SK-N-SH (cell line): Measurements from ENCODE around the gene RIMS1.

ENCODE experiments used
- EP300 ChIP-seq, 2 experiments: IDR thresholded peaks; 2 replicates each; pipeline versions ENCODE4 v1.4.0 to v1.6.1; 2012; ENCODE audit warnings: borderline replicate concordance in 1 of 2, low read depth in 1 of 2, low read length in 1 of 2
- EZH2phosphoT487 ChIP-seq: fragments of 200-600 bp; sonication (generic); IDR thresholded peaks from 2 replicates; pipeline ENCODE4 v1.6.1; 2017; ENCODE audit warnings: low read depth, mixed run types, mild to moderate bottlenecking, antibody characterized with exemption, moderate library complexity, borderline replicate concordance
- FOXM1 ChIP-seq: IDR thresholded peaks from 2 replicates; pipeline ENCODE4 v1.4.0; 2012; ENCODE audit warnings: low read depth, mild to moderate bottlenecking
- TF ChIP-seq, protein P1 (sequence below): fragments of 200-600 bp; sonication (generic); IDR thresholded peaks from 2 replicates; pipeline ENCODE4 v1.6.1; 2017; ENCODE audit warnings: antibody characterized with exemption, mild to moderate bottlenecking, moderate library complexity

DNA sequence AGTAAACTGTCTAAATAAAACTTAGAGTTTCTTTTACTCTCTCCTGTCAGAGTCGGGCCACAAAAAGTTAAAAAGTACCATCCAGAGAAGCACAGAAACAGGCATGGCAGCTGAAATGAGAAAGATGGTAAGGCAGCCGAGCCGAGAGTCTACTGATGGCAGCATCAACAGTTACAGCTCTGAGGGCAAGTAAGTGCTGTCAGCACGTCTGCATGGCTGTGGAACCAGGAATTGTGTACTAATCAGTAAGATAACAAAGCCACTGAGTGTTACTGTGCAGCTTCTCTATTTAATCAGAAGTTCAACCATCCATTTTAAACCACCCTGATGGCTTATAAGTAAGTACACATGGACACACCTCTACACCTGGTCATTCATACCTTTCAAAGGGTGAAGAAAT lies 504.2 kb downstream of the RIMS1 start:
- TF ChIP-seq, protein P1, sequence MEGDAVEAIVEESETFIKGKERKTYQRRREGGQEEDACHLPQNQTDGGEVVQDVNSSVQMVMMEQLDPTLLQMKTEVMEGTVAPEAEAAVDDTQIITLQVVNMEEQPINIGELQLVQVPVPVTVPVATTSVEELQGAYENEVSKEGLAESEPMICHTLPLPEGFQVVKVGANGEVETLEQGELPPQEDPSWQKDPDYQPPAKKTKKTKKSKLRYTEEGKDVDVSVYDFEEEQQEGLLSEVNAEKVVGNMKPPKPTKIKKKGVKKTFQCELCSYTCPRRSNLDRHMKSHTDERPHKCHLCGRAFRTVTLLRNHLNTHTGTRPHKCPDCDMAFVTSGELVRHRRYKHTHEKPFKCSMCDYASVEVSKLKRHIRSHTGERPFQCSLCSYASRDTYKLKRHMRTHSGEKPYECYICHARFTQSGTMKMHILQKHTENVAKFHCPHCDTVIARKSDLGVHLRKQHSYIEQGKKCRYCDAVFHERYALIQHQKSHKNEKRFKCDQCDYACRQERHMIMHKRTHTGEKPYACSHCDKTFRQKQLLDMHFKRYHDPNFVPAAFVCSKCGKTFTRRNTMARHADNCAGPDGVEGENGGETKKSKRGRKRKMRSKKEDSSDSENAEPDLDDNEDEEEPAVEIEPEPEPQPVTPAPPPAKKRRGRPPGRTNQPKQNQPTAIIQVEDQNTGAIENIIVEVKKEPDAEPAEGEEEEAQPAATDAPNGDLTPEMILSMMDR, result no peak
- TF ChIP-seq EZH2phosphoT487, result no peak
- no peak for TF ChIP-seq FOXM1
- TF ChIP-seq EP300 (IDR thresholded peaks at IDR 0.05; ENCODE audit: borderline replicate concordance in 1 of 2, low read depth in 1 of 2, low read length in 1 of 2), result no peak
